GM21717 (cell line): ENCODE results near the gene ANKAR.
"Not testable (repeated sequence)": the region's sequence is repeated elsewhere in the genome, so short reads cannot be mapped to it uniquely, and the experiment has no call there.

Source experiments
- ATAC-seq: cut with Tn5 transposase; IDR thresholded peaks from one replicate; pipeline ENCODE4 v1.9.1; 2021; ENCODE audit warnings: mild to moderate bottlenecking, moderate library complexity; ENCODE audit not compliant: unreplicated experiment

Gene ANKAR

DNA sequence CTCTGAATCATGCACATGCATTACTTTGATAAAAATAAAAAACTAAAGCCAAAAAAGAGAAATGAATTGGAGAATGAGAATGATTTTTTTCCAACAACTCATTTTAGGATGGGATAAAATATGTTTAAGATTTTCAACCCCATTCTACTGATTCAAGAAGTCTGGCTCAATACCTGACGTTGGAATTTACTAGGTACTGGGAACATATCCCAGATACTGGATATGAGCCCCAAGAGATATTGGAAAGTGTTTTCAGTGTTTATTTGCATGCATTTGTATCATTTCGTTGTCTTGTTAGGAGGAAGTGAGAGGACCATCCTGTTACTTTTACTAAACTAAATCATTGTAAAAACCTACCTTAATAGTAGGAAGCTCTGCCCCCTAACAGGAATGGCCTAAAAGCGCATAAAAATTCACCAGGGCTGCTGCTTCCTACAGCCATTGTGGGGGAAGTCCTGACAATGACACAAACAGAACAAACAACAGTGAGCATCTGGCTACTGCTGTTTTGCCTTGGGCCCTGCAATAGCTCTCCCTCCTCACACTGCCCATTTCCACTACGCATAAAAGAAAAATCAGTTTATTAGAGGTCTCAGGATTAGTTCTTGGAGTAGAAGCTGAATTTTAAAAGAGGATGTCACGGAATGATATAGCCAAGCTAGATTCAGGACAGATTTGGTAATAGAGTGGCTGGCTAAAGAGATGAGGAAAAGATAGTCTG lies 35.2 kb downstream of the ANKAR start:
- no peak for ATAC-seq

GRCh38 chr2:189717593-189717992 lies 43.1 kb downstream of the ANKAR start:
- ATAC-seq: not testable (repeated sequence)

DNA sequence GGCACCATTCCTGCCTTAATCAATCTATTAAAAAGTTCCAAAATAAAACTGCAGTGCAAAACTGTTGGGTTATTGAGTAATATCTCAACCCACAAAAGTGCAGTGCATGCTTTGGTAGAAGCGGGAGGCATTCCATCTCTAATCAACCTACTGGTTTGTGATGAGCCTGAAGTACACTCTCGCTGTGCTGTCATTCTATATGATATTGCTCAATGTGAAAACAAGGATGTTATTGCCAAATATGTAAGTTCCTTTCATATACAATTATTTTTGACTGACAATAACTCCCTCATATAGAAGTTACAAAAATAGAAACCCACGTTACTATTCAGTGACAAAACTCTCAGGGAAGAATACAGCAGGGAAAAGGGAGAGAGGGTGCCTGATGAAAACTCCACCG lies 45.1 kb downstream of the ANKAR start:
- ATAC-seq: no peak

GRCh38 chr2:189723192-189723591 lies 48.7 kb downstream of the ANKAR start:
- ATAC-seq: no peak
